WTC11 (cell line): ENCODE data around the gene OS9. TPM values are rescaled to one million over a fixed set of nuclear protein-coding genes. Genes with fewer than 3 reads are reported as not detected.

Source experiments
- ATAC-seq: fragments of 200-7000 bp; cut with Tn5 transposase; 2 replicates; pipeline ENCODE4 v1.10.0; 2021; ENCODE audit warnings: mild to moderate bottlenecking, moderate library complexity
- CTCF ChIA-PET: fragments of 300-600 bp; sonication (Branson Sonifier 250); formaldehyde crosslinking; loops from one replicate; lab custom pipeline; 2021; ENCODE audit warnings: antibody characterized with exemption; lab: Charles Lee
- POLR2A ChIA-PET: fragments of 350-600 bp; sonication (Branson Sonifier 250); formaldehyde crosslinking; loops from one replicate; lab custom pipeline; 2021; ENCODE audit warnings: antibody characterized with exemption; lab: Charles Lee
- DNase-seq: peaks from one replicate; pipeline ENCODE4 v3.0.0; 2021; ENCODE audit warnings: low spot score
- H3K27ac Mint-ChIP-seq: 2 replicates; pipeline ENCODE4 v1.8.0; 2021; ENCODE audit warnings: mixed read lengths
- H3K27me3 Mint-ChIP-seq: 2 replicates; pipeline ENCODE4 v1.8.0; 2021; ENCODE audit warnings: low read depth, mild to moderate bottlenecking, moderate library complexity, mixed read lengths
- H3K36me3 Mint-ChIP-seq: 2 replicates; pipeline ENCODE4 v1.8.0; 2021; ENCODE audit warnings: mixed read lengths
- H3K4me1 Mint-ChIP-seq: 2 replicates; pipeline ENCODE4 v1.8.0; 2022; ENCODE audit warnings: mixed read lengths
- H3K4me3 Mint-ChIP-seq: 2 replicates; pipeline ENCODE4 v1.8.0; 2021; ENCODE audit warnings: mild to moderate bottlenecking, moderate library complexity, mixed read lengths
- H3K9me3 Mint-ChIP-seq: 2 replicates; pipeline ENCODE4 v1.8.0; 2021; ENCODE audit warnings: mixed read lengths
- CREB1 ChIP-seq: sonication (generic); formaldehyde crosslinking; IDR thresholded peaks from 2 replicates; pipeline ENCODE4 v1.8.0; 2023; ENCODE audit warnings: mild to moderate bottlenecking, missing genetic modification reagents
- CREM ChIP-seq: sonication (generic); formaldehyde crosslinking; IDR thresholded peaks from 2 replicates; pipeline ENCODE4 v1.8.1; 2022; ENCODE audit warnings: mild to moderate bottlenecking, missing genetic modification reagents, moderate library complexity
- E2F5 ChIP-seq: sonication (generic); formaldehyde crosslinking; IDR thresholded peaks from 2 replicates; pipeline ENCODE4 v1.8.1; 2022; ENCODE audit warnings: mild to moderate bottlenecking, moderate library complexity, missing genetic modification reagents
- FOXK1 ChIP-seq: sonication (generic); formaldehyde crosslinking; IDR thresholded peaks from 2 replicates; pipeline ENCODE4 v1.8.0; 2022; ENCODE audit warnings: mild to moderate bottlenecking, moderate library complexity, missing genetic modification reagents
- FOXP1 ChIP-seq: sonication (generic); formaldehyde crosslinking; IDR thresholded peaks from 2 replicates; pipeline ENCODE4 v1.8.0; 2022; ENCODE audit warnings: missing genetic modification reagents, mild to moderate bottlenecking, moderate library complexity, borderline replicate concordance
- IRF1 ChIP-seq: sonication (generic); formaldehyde crosslinking; IDR thresholded peaks from 2 replicates; pipeline ENCODE4 v1.8.0; 2023; ENCODE audit warnings: missing genetic modification reagents
- IRF2 ChIP-seq: sonication (generic); formaldehyde crosslinking; IDR thresholded peaks from 2 replicates; pipeline ENCODE4 v1.8.0; 2022; ENCODE audit warnings: low read depth, missing genetic modification reagents, borderline replicate concordance
- MAX ChIP-seq: sonication (generic); formaldehyde crosslinking; IDR thresholded peaks from 2 replicates; pipeline ENCODE4 v1.8.0; 2022; ENCODE audit warnings: mild to moderate bottlenecking, missing genetic modification reagents
- MYBL2 ChIP-seq: sonication (generic); formaldehyde crosslinking; IDR thresholded peaks from 2 replicates; pipeline ENCODE4 v1.8.1; 2023; ENCODE audit warnings: mild to moderate bottlenecking, moderate library complexity, missing genetic modification reagents
- NR1H2 ChIP-seq: sonication (generic); formaldehyde crosslinking; IDR thresholded peaks from 2 replicates; pipeline ENCODE4 v1.9.0; 2021; ENCODE audit warnings: mild to moderate bottlenecking, moderate library complexity, missing genetic modification reagents
- PRRX2 ChIP-seq: fragments of 250-450 bp; sonication (Bioruptor Pico); IDR thresholded peaks from 2 replicates; pipeline ENCODE4 v1.8.0; 2021; ENCODE audit warnings: mild to moderate bottlenecking
- RORB ChIP-seq: fragments of 250-450 bp; sonication (Bioruptor Pico); IDR thresholded peaks from 2 replicates; pipeline ENCODE4 v1.9.0; 2021; ENCODE audit warnings: mild to moderate bottlenecking
- SMAD3 ChIP-seq: sonication (generic); formaldehyde crosslinking; IDR thresholded peaks from 2 replicates; pipeline ENCODE4 v1.8.0; 2022; ENCODE audit warnings: missing genetic modification reagents, mild to moderate bottlenecking, borderline replicate concordance
- TP53 ChIP-seq: sonication (generic); formaldehyde crosslinking; IDR thresholded peaks from 2 replicates; pipeline ENCODE4 v1.8.1; 2023; ENCODE audit warnings: mild to moderate bottlenecking, missing genetic modification reagents
- USF1 ChIP-seq: sonication (generic); formaldehyde crosslinking; IDR thresholded peaks from 2 replicates; pipeline ENCODE4 v1.8.0; 2022; ENCODE audit warnings: mild to moderate bottlenecking, missing genetic modification reagents
- ZNF121 ChIP-seq: sonication (generic); formaldehyde crosslinking; IDR thresholded peaks from 2 replicates; pipeline ENCODE4 v1.8.0; 2023; ENCODE audit warnings: missing genetic modification reagents
- total RNA-seq: library from RNA; stranded (reverse); gene quantifications from 3 replicates; pipeline ENCODE4 v1.2.3, GENCODE V29; 2021
- TF ChIP-seq, protein P1 (sequence below): sonication (generic); formaldehyde crosslinking; IDR thresholded peaks from 2 replicates; pipeline ENCODE4 v1.8.1; 2023; ENCODE audit warnings: mild to moderate bottlenecking, moderate library complexity, missing genetic modification reagents
- TF ChIP-seq, protein P2 (sequence below): sonication (generic); formaldehyde crosslinking; IDR thresholded peaks from 2 replicates; pipeline ENCODE4 v1.8.0; 2022; ENCODE audit warnings: mild to moderate bottlenecking, missing genetic modification reagents
- TF ChIP-seq, protein P3 (sequence below): fragments of 250-450 bp; sonication (Bioruptor Pico); conservative IDR thresholded peaks from 2 replicates; pipeline ENCODE4 v1.9.0; 2021; ENCODE audit warnings: mild to moderate bottlenecking
- TF ChIP-seq, protein P4 (sequence below): fragments of 250-450 bp; sonication (Bioruptor Pico); IDR thresholded peaks from 2 replicates; pipeline ENCODE4 v1.8.0; 2021; ENCODE audit warnings: mild to moderate bottlenecking

OS9 gene
- total RNA-seq, 1 experiment from 2014 or later: 77.5 TPM

GRCh38 chr12:57751788-57752667, 58.1 kb downstream of the OS9 start, which contains the start of gene CDK4 (continued):
- TF ChIP-seq CREB1 (CRISPR knock-in tag) (0 out of 2 replicates have a peak, but pooled peaks have one; percentile 41), TP53 (CRISPR knock-in tag) (peak; percentile 42; the same call in 1 of the 2 replicates), FOXK1 (CRISPR knock-in tag) (peak; percentile 98), USF1 (peak; percentile 100), SMAD3 (CRISPR knock-in tag) (0 out of 2 replicates have a peak, but pooled peaks have one; percentile 49), FOXP1 (CRISPR knock-in tag) (peak; percentile 84; the same call in 1 of the 2 replicates), CREM (CRISPR knock-in tag) (peak; percentile 86; the same call in 1 of the 2 replicates)
- TF ChIP-seq, protein P1, sequence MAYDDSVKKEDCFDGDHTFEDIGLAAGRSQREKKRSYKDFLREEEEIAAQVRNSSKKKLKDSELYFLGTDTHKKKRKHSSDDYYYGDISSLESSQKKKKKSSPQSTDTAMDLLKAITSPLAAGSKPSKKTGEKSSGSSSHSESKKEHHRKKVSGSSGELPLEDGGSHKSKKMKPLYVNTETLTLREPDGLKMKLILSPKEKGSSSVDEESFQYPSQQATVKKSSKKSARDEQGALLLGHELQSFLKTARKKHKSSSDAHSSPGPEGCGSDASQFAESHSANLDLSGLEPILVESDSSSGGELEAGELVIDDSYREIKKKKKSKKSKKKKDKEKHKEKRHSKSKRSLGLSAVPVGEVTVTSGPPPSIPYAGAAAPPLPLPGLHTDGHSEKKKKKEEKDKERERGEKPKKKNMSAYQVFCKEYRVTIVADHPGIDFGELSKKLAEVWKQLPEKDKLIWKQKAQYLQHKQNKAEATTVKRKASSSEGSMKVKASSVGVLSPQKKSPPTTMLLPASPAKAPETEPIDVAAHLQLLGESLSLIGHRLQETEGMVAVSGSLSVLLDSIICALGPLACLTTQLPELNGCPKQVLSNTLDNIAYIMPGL: peak; percentile 74
- TF ChIP-seq, all 79 proteins: peak for 24

DNA sequence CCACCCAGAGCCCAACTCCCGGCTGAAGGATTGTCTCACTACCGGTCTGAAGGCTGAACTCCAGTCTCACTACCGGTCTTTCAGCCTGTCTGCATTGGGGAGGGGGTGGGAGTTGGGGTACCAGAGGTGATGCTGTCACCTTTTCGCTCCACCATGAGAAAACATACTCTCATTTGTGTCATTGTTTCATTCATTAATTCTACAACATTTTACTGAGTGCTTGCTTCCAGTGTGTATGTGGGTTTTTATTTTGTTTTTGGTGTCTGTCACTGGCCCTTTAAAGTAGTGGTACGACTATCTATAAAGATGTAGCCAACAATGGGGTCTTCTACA, 58.7 kb downstream of the OS9 start:
- ATAC-seq (no peak), DNase-seq (no peak)
- Mint-ChIP-seq H3K36me3 (peaks cover 34% of the 10 kb centered on the region), H3K9me3 (no peaks in the 10 kb centered on the region), H3K27me3 (peaks cover 43% of the 10 kb centered on the region), H3K27ac (peak overlapping the region; percentile 25; the same call in 1 of the 2 replicates), H3K4me3 (peak overlapping the region; percentile 89), H3K4me1 (peaks cover 48% of the 10 kb centered on the region)
- CTCF ChIA-PET: interaction anchor here (0.9 to 1.1 kb wide), 2 partner anchors 27 to 144 kb away, joined by 3 to 5 read pairs; no protein-coding TSS in a partner anchor
- TF ChIP-seq PRRX2 (CRISPR knock-in tag): no peak
- TF ChIP-seq, protein P2, sequence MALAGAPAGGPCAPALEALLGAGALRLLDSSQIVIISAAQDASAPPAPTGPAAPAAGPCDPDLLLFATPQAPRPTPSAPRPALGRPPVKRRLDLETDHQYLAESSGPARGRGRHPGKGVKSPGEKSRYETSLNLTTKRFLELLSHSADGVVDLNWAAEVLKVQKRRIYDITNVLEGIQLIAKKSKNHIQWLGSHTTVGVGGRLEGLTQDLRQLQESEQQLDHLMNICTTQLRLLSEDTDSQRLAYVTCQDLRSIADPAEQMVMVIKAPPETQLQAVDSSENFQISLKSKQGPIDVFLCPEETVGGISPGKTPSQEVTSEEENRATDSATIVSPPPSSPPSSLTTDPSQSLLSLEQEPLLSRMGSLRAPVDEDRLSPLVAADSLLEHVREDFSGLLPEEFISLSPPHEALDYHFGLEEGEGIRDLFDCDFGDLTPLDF (CRISPR knock-in tag): no peak
- TF ChIP-seq MAX (CRISPR knock-in tag): no peak
- POLR2A ChIA-PET: interaction anchor here (0.8 to 1.1 kb wide), 4 partner anchors 11 to 20 kb away, joined by 3 to 6 read pairs (median 4); partner anchors contain the start of genes EEF1AKMT3 and METTL1

DNA sequence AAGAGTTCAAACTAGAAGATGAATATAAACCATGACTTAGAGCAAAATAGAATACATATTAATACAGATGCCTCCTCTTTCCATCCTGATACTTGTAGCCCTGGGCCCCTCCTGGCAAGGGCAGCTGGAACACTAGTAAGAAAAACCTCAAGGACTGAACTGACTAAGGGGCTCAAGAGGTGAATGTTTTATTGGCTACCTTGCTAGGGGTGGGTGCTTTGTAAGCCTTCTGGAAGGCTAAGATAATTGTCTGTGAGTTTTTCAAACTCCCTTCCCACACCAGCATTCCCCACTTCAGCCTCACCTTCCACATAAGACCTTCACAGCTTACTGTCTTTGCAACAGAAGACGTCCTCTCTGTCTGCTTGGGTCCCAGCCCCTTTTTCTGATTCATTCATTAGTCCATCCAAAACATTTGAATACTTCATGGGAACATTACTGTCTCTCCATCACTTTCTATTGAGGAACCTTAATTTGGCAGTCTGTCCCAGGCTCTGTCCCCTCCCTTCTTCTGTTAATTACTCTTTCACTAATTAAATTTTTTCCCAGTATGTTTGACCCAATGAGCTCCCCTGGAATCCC, 59.9 kb downstream of the OS9 start:
- Mint-ChIP-seq H3K27ac (no peak overlapping the region), H3K27me3 (peaks cover 55% of the 10 kb centered on the region), H3K4me3 (peak overlapping the region; percentile 89), H3K36me3 (peaks cover 24% of the 10 kb centered on the region), H3K4me1 (peaks cover 48% of the 10 kb centered on the region), H3K9me3 (no peaks in the 10 kb centered on the region)
- CTCF ChIA-PET: interaction anchor here (1.0 kb wide), 1 partner anchor 14 kb away, joined by 4 read pairs; the partner anchor contains the start of gene CYP27B1
- POLR2A ChIA-PET: no interaction called here
- DNase-seq: no peak
- ATAC-seq: no peak
- TF ChIP-seq, protein P3, sequence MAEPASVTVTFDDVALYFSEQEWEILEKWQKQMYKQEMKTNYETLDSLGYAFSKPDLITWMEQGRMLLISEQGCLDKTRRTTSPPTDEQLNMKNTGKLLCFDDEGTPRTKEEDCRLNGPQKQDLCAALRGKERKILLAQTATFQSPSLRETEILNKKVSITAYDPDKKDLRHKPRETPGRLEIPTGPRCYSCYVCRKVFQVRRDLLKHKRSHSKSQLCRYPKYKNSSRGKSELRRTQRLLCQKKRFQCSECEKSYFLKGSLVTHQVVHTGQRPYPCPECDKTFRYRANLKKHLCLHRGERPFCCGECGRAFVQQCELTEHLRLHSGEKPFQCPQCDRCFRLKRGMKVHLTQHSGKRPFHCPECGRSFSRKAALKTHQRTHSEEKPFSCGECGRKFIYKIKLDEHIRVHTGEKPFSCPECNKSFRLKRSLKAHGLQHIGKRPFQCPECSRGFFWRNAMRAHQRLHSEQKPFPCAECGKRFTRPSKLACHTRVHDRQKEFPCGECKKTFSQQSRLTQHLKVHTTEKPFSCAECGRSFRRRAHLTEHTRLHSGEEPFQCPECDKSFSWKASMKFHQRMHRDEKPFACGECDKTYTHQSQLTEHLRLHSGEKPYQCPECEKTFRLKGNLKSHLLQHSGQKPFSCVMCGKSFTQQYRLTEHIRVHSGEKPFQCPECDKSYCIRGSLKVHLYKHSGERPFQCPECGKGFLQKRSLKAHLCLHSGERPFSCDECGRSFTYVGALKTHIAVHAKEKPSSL (CRISPR knock-in tag): no peak
- TF ChIP-seq MYBL2 (CRISPR knock-in tag): no peak
- no peak for TF ChIP-seq IRF1 (CRISPR knock-in tag)
- no peak for TF ChIP-seq ZNF121 (CRISPR knock-in tag)
- no peak for TF ChIP-seq IRF2 (CRISPR knock-in tag)
- TF ChIP-seq RORB: no peak
- no peak for TF ChIP-seq NR1H2 (CRISPR knock-in tag)
- no peak for TF ChIP-seq E2F5
- TF ChIP-seq, protein P4, sequence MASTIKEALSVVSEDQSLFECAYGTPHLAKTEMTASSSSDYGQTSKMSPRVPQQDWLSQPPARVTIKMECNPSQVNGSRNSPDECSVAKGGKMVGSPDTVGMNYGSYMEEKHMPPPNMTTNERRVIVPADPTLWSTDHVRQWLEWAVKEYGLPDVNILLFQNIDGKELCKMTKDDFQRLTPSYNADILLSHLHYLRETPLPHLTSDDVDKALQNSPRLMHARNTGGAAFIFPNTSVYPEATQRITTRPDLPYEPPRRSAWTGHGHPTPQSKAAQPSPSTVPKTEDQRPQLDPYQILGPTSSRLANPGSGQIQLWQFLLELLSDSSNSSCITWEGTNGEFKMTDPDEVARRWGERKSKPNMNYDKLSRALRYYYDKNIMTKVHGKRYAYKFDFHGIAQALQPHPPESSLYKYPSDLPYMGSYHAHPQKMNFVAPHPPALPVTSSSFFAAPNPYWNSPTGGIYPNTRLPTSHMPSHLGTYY: no peak
